Osteoblast (primary cell): Measurements from ENCODE around the gene IL26. TPM values are rescaled to one million over a fixed set of nuclear protein-coding genes. Genes with fewer than 3 reads are reported as not detected.

Source experiments
- DNase-seq: peaks from one replicate; pipeline ENCODE4 v3.0.0; 2011; ENCODE audit warnings: low spot score, mixed read lengths; ENCODE audit not compliant: insufficient read length; ENCODE audit errors: missing footprints
- H2AFZ ChIP-seq: 2 replicates; pipeline ENCODE4 v1.6.0; 2011; ENCODE audit warnings: mild to moderate bottlenecking, low read length
- H3K27ac ChIP-seq: 2 replicates; pipeline ENCODE4 v1.5.1; 2011; ENCODE audit warnings: mild to moderate bottlenecking, low read depth, low read length, moderate library complexity
- H3K27me3 ChIP-seq: 2 replicates; pipeline ENCODE4 v1.6.0; 2012; ENCODE audit warnings: mild to moderate bottlenecking, control low read depth, inconsistent platforms, low read length, moderate library complexity; ENCODE audit not compliant: insufficient read depth
- H3K36me3 ChIP-seq: 2 replicates; pipeline ENCODE4 v1.5.1; 2011; ENCODE audit warnings: mild to moderate bottlenecking, low read length, control low read depth, moderate library complexity; ENCODE audit not compliant: insufficient read depth
- H3K4me1 ChIP-seq: 2 replicates; pipeline ENCODE4 v1.5.1; 2011; ENCODE audit warnings: mild to moderate bottlenecking, low read length, control low read depth, moderate library complexity; ENCODE audit not compliant: insufficient read depth
- H3K4me2 ChIP-seq: 2 replicates; pipeline ENCODE4 v1.6.0; 2011; ENCODE audit warnings: mild to moderate bottlenecking, low read length; ENCODE audit not compliant: insufficient read depth
- H3K4me3 ChIP-seq: fragments of 200-600 bp; sonication (generic); 3 replicates; pipeline ENCODE4 v1.5.1; 2012; ENCODE audit warnings: mild to moderate bottlenecking, low read length, inconsistent platforms; ENCODE audit not compliant: insufficient read depth
- H3K79me2 ChIP-seq: 2 replicates; pipeline ENCODE4 v1.6.0; 2012; ENCODE audit warnings: mild to moderate bottlenecking, low read length, control low read depth, inconsistent platforms; ENCODE audit not compliant: insufficient read depth
- H3K9me3 ChIP-seq: 2 replicates; pipeline ENCODE4 v1.5.1; 2011; ENCODE audit warnings: low read depth, low read length, control low read depth
- H4K20me1 ChIP-seq: 2 replicates; pipeline ENCODE4 v1.6.0; 2012; ENCODE audit warnings: mild to moderate bottlenecking, low read length, control low read depth; ENCODE audit not compliant: insufficient read depth
- CTCF ChIP-seq: IDR thresholded peaks from 2 replicates; pipeline ENCODE4 v1.5.1; 2011; ENCODE audit warnings: mild to moderate bottlenecking, low read depth, low read length, moderate library complexity; ENCODE audit errors: extremely low read depth
- total RNA-seq: library from RNA; depleted of rRNA; stranded (reverse); fragments of >200 nt; gene quantifications from 2 replicates; pipeline ENCODE4 v1.2.3, GENCODE V29; 2012

The IL26 gene
- total RNA-seq, 1 donor = 3.6 TPM

GRCh38 chr12:68237078-68237477 is 11.5 kb upstream of the IL26 start:
- no peak for DNase-seq
- Histone ChIP-seq H3K27me3 (no peaks in the 10 kb centered on the region), H3K27ac (peak overlapping the region; percentile 50), H4K20me1 (no peaks in the 10 kb centered on the region), H2AFZ (peak overlapping the region; percentile 75), H3K4me2 (peak overlapping the region; percentile 63), H3K4me1 (peaks cover 51% of the 10 kb centered on the region), H3K36me3 (no peaks in the 10 kb centered on the region), H3K79me2 (no peaks in the 10 kb centered on the region), H3K9me3 (no peaks in the 10 kb centered on the region), H3K4me3 (peak overlapping the region; percentile 6)
- peak; percentile 36 for TF ChIP-seq CTCF

GRCh38 chr12:68236421-68237059 is 10.9 kb upstream of the IL26 start:
- Histone ChIP-seq H3K36me3 (no peaks in the 10 kb centered on the region), H2AFZ (peak overlapping the region; percentile 26), H3K4me1 (peaks cover 48% of the 10 kb centered on the region), H4K20me1 (no peaks in the 10 kb centered on the region), H3K27ac (peak overlapping the region; percentile 50), H3K4me2 (peak overlapping the region; percentile 63), H3K27me3 (no peaks in the 10 kb centered on the region), H3K79me2 (no peaks in the 10 kb centered on the region), H3K9me3 (no peaks in the 10 kb centered on the region), H3K4me3 (peak overlapping the region; percentile 2)
- no peak for TF ChIP-seq CTCF
- no peak for DNase-seq

- Histone ChIP-seq H2AFZ (no peak overlapping the region), H3K9me3 (no peaks in the 10 kb centered on the region), H4K20me1 (no peaks in the 10 kb centered on the region), H3K4me2 (no peak overlapping the region), H3K4me1 (peaks cover 39% of the 10 kb centered on the region), H3K36me3 (no peaks in the 10 kb centered on the region), H3K27ac (peak overlapping the region; percentile 24), H3K79me2 (no peaks in the 10 kb centered on the region), H3K27me3 (no peaks in the 10 kb centered on the region), H3K4me3 (no peak overlapping the region)
- no peak for TF ChIP-seq CTCF
- DNase-seq = no peak
These were observed 10.0 kb upstream of the IL26 start for GRCh38 chr12:68235576-68235975.

GRCh38 chr12:68234140-68234539 is 8.5 kb upstream of the IL26 start:
- H3K4me3 ChIP-seq = no peak overlapping the region
- no peak overlapping the region for H3K4me2 ChIP-seq
- H3K4me1 ChIP-seq = peaks cover 24% of the 10 kb centered on the region
- H4K20me1 ChIP-seq = no peaks in the 10 kb centered on the region
- no peaks in the 10 kb centered on the region for H3K36me3 ChIP-seq
- no peaks in the 10 kb centered on the region for H3K9me3 ChIP-seq
- no peak overlapping the region for H3K27ac ChIP-seq
- H2AFZ ChIP-seq = no peak overlapping the region
- no peak for TF ChIP-seq CTCF
- no peaks in the 10 kb centered on the region for H3K79me2 ChIP-seq
- no peak for DNase-seq
- H3K27me3 ChIP-seq = no peaks in the 10 kb centered on the region
